SK-MEL-5 (cell line): ENCODE measurements around the gene CRAT. TPM values are rescaled to one million over a fixed set of nuclear protein-coding genes. Genes with fewer than 3 reads are reported as not detected.
A peak's percentile ranks its signal among the peaks of the same experiment; 100 is the strongest.
"Not testable (repeated sequence)": the region's sequence is repeated elsewhere in the genome, so short reads cannot be mapped to it uniquely, and the experiment has no call there.

Experiments used
- DNase-seq: peaks from one replicate; pipeline ENCODE4 v3.0.0-alpha.2; 2016; ENCODE audit warnings: low read depth, low spot score
- in situ Hi-C: cut with HindIII; loops from 2 replicates; pipeline ENCODE4 v1.10.0; 2016; ENCODE audit warnings: low sequenced_read_pairs, high pct_unique_total_duplicates, low pct_unique_long_range_greater_than_20kb
- total RNA-seq: library from RNA; depleted of rRNA; stranded (reverse); fragments of >200 nt; shearing (Covaris generic); gene quantifications from 2 replicates; pipeline ENCODE4 v1.2.3, GENCODE V29; 2014

CRAT gene
- total RNA-seq, 1 experiment from 2014 or later = 9.4 TPM

- DNase-seq = no peak
- in situ Hi-C loops = no loop called here
Measured at GRCh38 chr9:129124506-129125069, 14.0 kb upstream of the CRAT start.

- in situ Hi-C loops, DNase-seq: not testable (repeated sequence)
Measured at GRCh38 chr9:129122976-129123375, 12.4 kb upstream of the CRAT start.

GRCh38 chr9:129122133-129122532 is 11.5 kb upstream of the CRAT start:
- no peak for DNase-seq

GRCh38 chr9:129121483-129121882 is 10.9 kb upstream of the CRAT start:
- in situ Hi-C loops = no loop called here
- DNase-seq = no peak

More at GRCh38 chr9:129122133-129122532, 11.5 kb upstream of the CRAT start:
- in situ Hi-C loops = no loop called here

GRCh38 chr9:129118799-129119198 is 8.2 kb upstream of the CRAT start:
- no peak for DNase-seq
- in situ Hi-C loops = no loop called here

GRCh38 chr9:129113645-129114304 is 3.2 kb upstream of the CRAT start:
- no peak for DNase-seq
- in situ Hi-C loops = no loop called here

- in situ Hi-C loops, DNase-seq: not testable (repeated sequence)
Measured at GRCh38 chr9:129112526-129112925, 1.9 kb upstream of the CRAT start.

GRCh38 chr9:129111528-129112151 is 1.0 kb upstream of the CRAT start:
- in situ Hi-C loops = no loop called here
- peak; percentile 34 for DNase-seq

- in situ Hi-C loops = no loop called here
- peak; percentile 17 for DNase-seq
Measured at GRCh38 chr9:129109952-129110739, 447 bp downstream of the CRAT start.

GRCh38 chr9:129109537-129109903 is 1.1 kb downstream of the CRAT start:
- in situ Hi-C loops = no loop called here
- DNase-seq = peak; percentile 15

- no peak for DNase-seq
- in situ Hi-C loops = no loop called here
Measured at GRCh38 chr9:129108805-129109536, 1.6 kb downstream of the CRAT start.

GRCh38 chr9:129108083-129108804 is 2.3 kb downstream of the CRAT start:
- no peak for DNase-seq
- in situ Hi-C loops = no loop called here

GRCh38 chr9:129107651-129108050 is 2.9 kb downstream of the CRAT start:
- in situ Hi-C loops = no loop called here
- DNase-seq = no peak

- DNase-seq = no peak
- in situ Hi-C loops = no loop called here
Measured at GRCh38 chr9:129105857-129106694, 4.5 kb downstream of the CRAT start.

GRCh38 chr9:129104051-129104450 is 6.5 kb downstream of the CRAT start:
- in situ Hi-C loops = no loop called here
- no peak for DNase-seq

- DNase-seq = no peak
- in situ Hi-C loops = no loop called here
Measured at GRCh38 chr9:129103595-129103965, 7.0 kb downstream of the CRAT start.
